ENCODE measurements around the gene HORMAD2. TPM values are rescaled to one million over a fixed set of nuclear protein-coding genes. Genes with fewer than 3 reads are reported as not detected.

Gene HORMAD2
- total RNA-seq, 1 experiment from 2014 or later, result not detected

DNA sequence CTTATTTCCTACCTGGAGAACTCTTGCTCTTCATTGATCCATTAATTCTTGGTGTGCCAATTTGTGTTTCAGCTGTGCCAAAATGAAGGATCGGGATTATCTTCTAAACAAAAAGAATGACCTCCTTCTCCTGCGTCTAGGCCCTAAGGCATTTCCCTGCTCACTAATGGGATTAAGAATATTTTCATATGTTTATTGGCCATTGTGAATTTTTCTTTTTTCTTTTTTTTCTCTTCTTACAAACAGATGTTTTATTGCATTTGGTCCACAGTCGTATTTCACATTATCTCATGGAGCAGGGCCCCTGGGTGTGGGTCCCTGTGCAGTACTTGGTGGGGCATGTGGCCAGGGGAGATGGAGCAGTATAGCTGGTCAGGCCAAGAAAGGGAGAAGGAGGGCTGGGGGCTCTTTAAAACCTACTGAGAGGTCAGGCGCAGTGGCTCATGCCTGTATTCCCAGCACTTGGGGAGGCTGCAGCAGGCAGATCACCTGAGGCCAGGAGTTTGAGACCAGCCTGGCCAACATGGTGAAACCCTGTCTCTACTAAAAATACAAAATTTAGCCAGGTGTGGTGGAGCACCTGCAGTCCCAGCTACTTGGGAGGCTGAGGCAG, 35.3 kb upstream of the HORMAD2 start:
- H3K9me3 ChIP-seq (ENCODE audit: insufficient read depth, low read depth), result no peaks in the 10 kb centered on the region
- H3F3A ChIP-seq (ENCODE audit: insufficient read depth, low read depth), result peaks cover 23% of the 10 kb centered on the region; the same call in 1 of the 2 replicates
- H3K9me2 ChIP-seq (ENCODE audit: insufficient read depth), result no peaks in the 10 kb centered on the region
- H3K4me2 ChIP-seq, result peak overlapping the region; percentile 43
- intact Hi-C loops (cut with micrococcal nuclease; ENCODE audit: unreplicated experiment), result no loop called here
- TF ChIP-seq, protein P1, sequence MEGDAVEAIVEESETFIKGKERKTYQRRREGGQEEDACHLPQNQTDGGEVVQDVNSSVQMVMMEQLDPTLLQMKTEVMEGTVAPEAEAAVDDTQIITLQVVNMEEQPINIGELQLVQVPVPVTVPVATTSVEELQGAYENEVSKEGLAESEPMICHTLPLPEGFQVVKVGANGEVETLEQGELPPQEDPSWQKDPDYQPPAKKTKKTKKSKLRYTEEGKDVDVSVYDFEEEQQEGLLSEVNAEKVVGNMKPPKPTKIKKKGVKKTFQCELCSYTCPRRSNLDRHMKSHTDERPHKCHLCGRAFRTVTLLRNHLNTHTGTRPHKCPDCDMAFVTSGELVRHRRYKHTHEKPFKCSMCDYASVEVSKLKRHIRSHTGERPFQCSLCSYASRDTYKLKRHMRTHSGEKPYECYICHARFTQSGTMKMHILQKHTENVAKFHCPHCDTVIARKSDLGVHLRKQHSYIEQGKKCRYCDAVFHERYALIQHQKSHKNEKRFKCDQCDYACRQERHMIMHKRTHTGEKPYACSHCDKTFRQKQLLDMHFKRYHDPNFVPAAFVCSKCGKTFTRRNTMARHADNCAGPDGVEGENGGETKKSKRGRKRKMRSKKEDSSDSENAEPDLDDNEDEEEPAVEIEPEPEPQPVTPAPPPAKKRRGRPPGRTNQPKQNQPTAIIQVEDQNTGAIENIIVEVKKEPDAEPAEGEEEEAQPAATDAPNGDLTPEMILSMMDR (conservative IDR thresholded peaks at IDR 0.05), result no peak
- H4K20me1 ChIP-seq (ENCODE audit: insufficient read depth), result no peaks in the 10 kb centered on the region
- peak overlapping the region; percentile 56 for H3K27ac ChIP-seq
- POLR2A ChIA-PET (ENCODE audit: unreplicated experiment), result no interaction called here
- CTCF ChIA-PET, result interaction anchor here (0.6 kb wide), 2 partner anchors 230 to 422 kb away, joined by 4 to 10 read pairs; no protein-coding TSS in a partner anchor
- no TSS peak for BruUV-seq (replicated peaks)
- no peak overlapping the region for H2AFZ ChIP-seq
- H3K79me2 ChIP-seq (ENCODE audit: low read depth), result no peaks in the 10 kb centered on the region
- no peak for DNase-seq
- no peaks in the 10 kb centered on the region for H3K36me3 ChIP-seq (ENCODE audit: low read depth)
- peaks cover 32% of the 10 kb centered on the region for H3K4me1 ChIP-seq (replicated peaks; ENCODE audit: insufficient read depth)
- no peak overlapping the region for H3K4me3 ChIP-seq
- H3K27me3 ChIP-seq (ENCODE audit: insufficient read depth, low read depth), result no peaks in the 10 kb centered on the region

- Histone ChIP-seq H3K9me2 (ENCODE audit: insufficient read depth) (no peaks in the 10 kb centered on the region), H3F3A (ENCODE audit: insufficient read depth, low read depth) (peaks cover 23% of the 10 kb centered on the region; the same call in 1 of the 2 replicates), H3K9me3 (ENCODE audit: insufficient read depth, low read depth) (no peaks in the 10 kb centered on the region), H2AFZ (no peak overlapping the region), H3K36me3 (ENCODE audit: low read depth) (no peaks in the 10 kb centered on the region), H3K4me3 (no peak overlapping the region), H3K4me1 (replicated peaks; ENCODE audit: insufficient read depth) (peaks cover 32% of the 10 kb centered on the region), H3K4me2 (no peak overlapping the region; the same call in 1 of the 2 replicates), H3K79me2 (ENCODE audit: low read depth) (no peaks in the 10 kb centered on the region), H3K27me3 (ENCODE audit: insufficient read depth, low read depth) (no peaks in the 10 kb centered on the region), H4K20me1 (ENCODE audit: insufficient read depth) (no peaks in the 10 kb centered on the region), H3K27ac (0 out of 2 replicates have a peak overlapping the region, but pooled peaks have one; percentile 56)
- ChIA-PET CTCF (interaction anchor here (0.6 kb wide), 1 partner anchor 422 kb away, joined by 10 read pairs; no protein-coding TSS in a partner anchor), POLR2A (ENCODE audit: unreplicated experiment) (no interaction called here)
- intact Hi-C loops (cut with micrococcal nuclease; ENCODE audit: unreplicated experiment), result no loop called here
- TF ChIP-seq EZH2 (IDR thresholded peaks at IDR 0.05; ENCODE audit: low read depth), result no peak
- TF ChIP-seq, protein P1 (conservative IDR thresholded peaks at IDR 0.05), result no peak
- no peak for DNase-seq
- BruUV-seq (replicated peaks), result no TSS peak
Observed at GRCh38 chr22:30045494-30045887, 34.8 kb upstream of the HORMAD2 start.

- no peaks in the 10 kb centered on the region for H3K27me3 ChIP-seq (ENCODE audit: insufficient read depth, low read depth)
- H3K9me2 ChIP-seq (ENCODE audit: insufficient read depth), result no peaks in the 10 kb centered on the region
- no peaks in the 10 kb centered on the region for H3K79me2 ChIP-seq (ENCODE audit: low read depth)
- TF ChIP-seq, protein P1 (conservative IDR thresholded peaks at IDR 0.05), result no peak
- TF ChIP-seq EZH2 (IDR thresholded peaks at IDR 0.05; ENCODE audit: low read depth), result no peak
- intact Hi-C loops (cut with micrococcal nuclease; ENCODE audit: unreplicated experiment), result no loop called here
- H3K27ac ChIP-seq, result no peak overlapping the region
- no peaks in the 10 kb centered on the region for H3K36me3 ChIP-seq (ENCODE audit: low read depth)
- CTCF ChIA-PET, result interaction anchor here (0.6 kb wide), 1 partner anchor 423 kb away, joined by 10 read pairs; no protein-coding TSS in a partner anchor
- no peak overlapping the region for H3K4me3 ChIP-seq
- no peak overlapping the region for H3K4me2 ChIP-seq
- H4K20me1 ChIP-seq (ENCODE audit: insufficient read depth), result no peaks in the 10 kb centered on the region
- H3K9me3 ChIP-seq (ENCODE audit: insufficient read depth, low read depth), result no peaks in the 10 kb centered on the region
- POLR2A ChIA-PET (ENCODE audit: unreplicated experiment), result no interaction called here
- peaks cover 23% of the 10 kb centered on the region; the same call in 1 of the 2 replicates for H3F3A ChIP-seq (ENCODE audit: insufficient read depth, low read depth)
- H2AFZ ChIP-seq, result no peak overlapping the region
- no TSS peak for BruUV-seq (replicated peaks)
- no peak for DNase-seq
- peaks cover 32% of the 10 kb centered on the region for H3K4me1 ChIP-seq (replicated peaks; ENCODE audit: insufficient read depth)
Observed at GRCh38 chr22:30045901-30046715, 34.2 kb upstream of the HORMAD2 start.
